Loucy (cell line): Measurements from ENCODE around the gene TJP1.

Experiments used
- CTCF ChIP-seq: fragments of 200-600 bp; sonication (generic); conservative IDR thresholded peaks from 2 replicates; pipeline ENCODE4 v1.5.1; 2014; ENCODE audit warnings: mild to moderate bottlenecking, antibody characterized with exemption, low read length
- EZH2phosphoT487 ChIP-seq: fragments of 200-600 bp; IDR thresholded peaks from 2 replicates; pipeline ENCODE4 v1.6.1; 2018; ENCODE audit warnings: antibody characterized with exemption, mild to moderate bottlenecking, moderate library complexity, borderline replicate concordance

- TF ChIP-seq CTCF (no peak), EZH2phosphoT487 (no peak)
These were observed 42.2 kb upstream of the TJP1 start for GRCh38 chr15:29864501-29864900.
